Astrocyte (in vitro differentiated cells and primary cell): ENCODE data around the gene PIK3R6. TPM values are rescaled to one million over a fixed set of nuclear protein-coding genes. Genes with fewer than 3 reads are reported as not detected.

Experiments
- DNase-seq: peaks from one replicate; pipeline ENCODE4 v3.0.0-alpha.2; 2010; ENCODE audit warnings: low read depth
- FAIRE-seq: peaks from 2 replicates; lab custom pipeline; 2011; peaks lifted over from hg19 to GRCh38; lab: Jason Lieb, UNC
- H2AFZ ChIP-seq: 2 replicates; pipeline ENCODE4 v1.6.0; 2012; ENCODE audit warnings: low read depth, low read length, inconsistent platforms
- H3K27ac ChIP-seq: 2 replicates; pipeline ENCODE4 v1.5.1; 2011; ENCODE audit warnings: low read depth, low read length, inconsistent platforms
- H3K27me3 ChIP-seq: 2 replicates; pipeline ENCODE4 v1.6.0; 2011; ENCODE audit warnings: low read length, inconsistent platforms; ENCODE audit not compliant: insufficient read depth
- H3K36me3 ChIP-seq: 2 replicates; pipeline ENCODE4 v1.5.1; 2011; ENCODE audit warnings: low read length, inconsistent platforms; ENCODE audit not compliant: insufficient read depth
- H3K4me1 ChIP-seq: 2 replicates; pipeline ENCODE4 v1.5.1; 2011; ENCODE audit warnings: low read length, inconsistent platforms; ENCODE audit not compliant: insufficient read depth
- H3K4me2 ChIP-seq: 2 replicates; pipeline ENCODE4 v1.6.0; 2012; ENCODE audit warnings: low read length, inconsistent platforms
- H3K4me3 ChIP-seq: 2 replicates; pipeline ENCODE4 v1.5.1; 2011; ENCODE audit warnings: low read depth, mild to moderate bottlenecking, low read length, inconsistent platforms; ENCODE audit not compliant: insufficient read depth
- H3K79me2 ChIP-seq: 2 replicates; pipeline ENCODE4 v1.6.0; 2012; ENCODE audit warnings: mild to moderate bottlenecking, low read length, inconsistent platforms; ENCODE audit not compliant: insufficient read depth
- H3K9ac ChIP-seq: 2 replicates; pipeline ENCODE4 v1.6.0; 2012; ENCODE audit warnings: mild to moderate bottlenecking, low read length, inconsistent platforms
- H3K9me3 ChIP-seq: 2 replicates; pipeline ENCODE4 v1.5.1; 2012; ENCODE audit warnings: low read depth, mild to moderate bottlenecking, low read length, inconsistent platforms; ENCODE audit not compliant: insufficient read depth
- H4K20me1 ChIP-seq: 2 replicates; pipeline ENCODE4 v1.6.0; 2012; ENCODE audit warnings: low read length, inconsistent platforms; ENCODE audit not compliant: insufficient read depth
- H3K27ac Mint-ChIP-seq: one replicate; pipeline ENCODE4 v1.8.0; 2021; ENCODE audit warnings: mild to moderate bottlenecking, mixed read lengths; ENCODE audit not compliant: unreplicated experiment
- H3K27me3 Mint-ChIP-seq: one replicate; pipeline ENCODE4 v1.8.0; 2021; ENCODE audit warnings: low read depth, mixed read lengths; ENCODE audit not compliant: unreplicated experiment
- H3K36me3 Mint-ChIP-seq: one replicate; pipeline ENCODE4 v1.8.0; 2021; ENCODE audit warnings: low read depth, mixed read lengths; ENCODE audit not compliant: unreplicated experiment
- H3K4me1 Mint-ChIP-seq: one replicate; pipeline ENCODE4 v1.8.0; 2021; ENCODE audit warnings: low read depth, mixed read lengths; ENCODE audit not compliant: unreplicated experiment
- H3K4me3 Mint-ChIP-seq: one replicate; pipeline ENCODE4 v1.8.0; 2021; ENCODE audit warnings: mild to moderate bottlenecking, moderate library complexity, mixed read lengths; ENCODE audit not compliant: unreplicated experiment
- H3K9me3 Mint-ChIP-seq: one replicate; pipeline ENCODE4 v1.8.0; 2021; ENCODE audit warnings: mild to moderate bottlenecking, mixed read lengths; ENCODE audit not compliant: unreplicated experiment
- CTCF ChIP-seq: IDR thresholded peaks from 2 replicates; pipeline ENCODE4 v1.5.1; 2011; ENCODE audit warnings: low read depth, mild to moderate bottlenecking, inconsistent platforms, low read length, moderate library complexity; ENCODE audit not compliant: insufficient read depth
- EZH2 ChIP-seq: IDR thresholded peaks from 2 replicates; pipeline ENCODE4 v1.6.1; 2012; ENCODE audit warnings: mild to moderate bottlenecking, low read length, inconsistent platforms; ENCODE audit not compliant: insufficient read depth
- total RNA-seq: library from RNA; stranded (reverse); gene quantifications from 2 replicates; pipeline ENCODE4 v1.2.1, GENCODE V29; 2021

Gene PIK3R6
- total RNA-seq, 1 donor from 2014 or later: not detected

DNA sequence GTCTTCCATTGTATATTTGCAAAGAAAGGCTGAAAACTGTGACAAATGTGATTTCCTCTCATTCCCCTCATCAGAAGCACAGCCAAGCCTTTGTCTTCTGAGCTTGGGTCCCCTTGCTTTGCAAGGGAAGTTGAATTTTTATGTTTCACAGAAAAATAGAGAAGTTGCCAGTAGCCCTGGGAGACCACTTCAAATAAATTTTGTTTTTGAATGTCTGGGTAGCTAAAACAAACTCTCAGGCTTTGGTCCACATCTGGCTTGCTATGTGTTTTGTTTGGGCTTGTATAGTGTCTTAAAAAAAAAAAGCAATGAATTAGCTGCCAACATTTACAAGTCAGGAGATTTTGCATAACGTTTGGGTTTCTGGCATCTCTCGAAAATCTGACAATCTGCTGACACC lies 24.1 kb downstream of the PIK3R6 start:
- TF ChIP-seq CTCF (no peak), EZH2 (no peak)
- no peaks in the 10 kb centered on the region for H3K79me2 ChIP-seq

DNA sequence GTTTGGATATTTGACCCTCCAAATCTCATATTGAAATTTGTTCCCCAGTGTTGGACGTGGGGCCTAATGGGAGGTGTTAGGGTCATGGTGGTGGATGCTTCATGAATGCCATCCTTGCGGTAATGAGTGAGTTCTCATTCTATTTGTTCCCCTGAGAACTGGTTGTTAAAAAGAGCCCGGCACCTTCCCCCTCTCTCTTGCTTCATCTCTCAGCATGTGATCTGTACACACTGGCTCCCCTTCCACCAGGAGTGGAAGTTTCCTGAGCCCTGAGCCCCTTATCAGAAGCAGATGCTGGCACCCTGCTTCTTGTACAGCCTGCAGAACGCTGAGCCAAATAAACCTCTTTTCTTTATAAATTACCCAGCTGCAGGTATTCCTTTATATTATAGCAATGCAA lies 25.6 kb downstream of the PIK3R6 start:
- Histone ChIP-seq H3K36me3 (no peaks in the 10 kb centered on the region), H3K79me2 (no peaks in the 10 kb centered on the region), H3K4me1 (no peaks in the 10 kb centered on the region), H3K27ac (no peak overlapping the region), H3K27me3 (peaks cover 2% of the 10 kb centered on the region), H2AFZ (no peak overlapping the region), H3K4me3 (no peak overlapping the region), H4K20me1 (no peaks in the 10 kb centered on the region), H3K9ac (no peak overlapping the region), H3K4me2 (no peak overlapping the region), H3K9me3 (no peaks in the 10 kb centered on the region)
- no peak overlapping the region for H3K4me3 Mint-ChIP-seq
- FAIRE-seq: no peak
- peaks cover 8% of the 10 kb centered on the region for H3K9me3 Mint-ChIP-seq
- TF ChIP-seq CTCF: no peak
- TF ChIP-seq EZH2: no peak
- H3K27me3 Mint-ChIP-seq: peaks cover 25% of the 10 kb centered on the region
- H3K36me3 Mint-ChIP-seq: peaks cover 1% of the 10 kb centered on the region
- no peak overlapping the region for H3K27ac Mint-ChIP-seq
- DNase-seq: no peak
- H3K4me1 Mint-ChIP-seq: no peaks in the 10 kb centered on the region

More for the DNA sequence above, 24.1 kb downstream of the PIK3R6 start:
- H4K20me1 ChIP-seq: no peaks in the 10 kb centered on the region
- no peaks in the 10 kb centered on the region for H3K4me1 ChIP-seq
- Mint-ChIP-seq H3K4me1 (no peaks in the 10 kb centered on the region), H3K9me3 (peaks cover 8% of the 10 kb centered on the region), H3K27ac (no peak overlapping the region), H3K4me3 (no peak overlapping the region), H3K36me3 (peaks cover 1% of the 10 kb centered on the region), H3K27me3 (peaks cover 16% of the 10 kb centered on the region)
- no peak for DNase-seq
- no peaks in the 10 kb centered on the region for H3K36me3 ChIP-seq
- no peak for FAIRE-seq
- no peak overlapping the region for H3K27ac ChIP-seq
- H3K4me2 ChIP-seq: no peak overlapping the region
- no peak overlapping the region for H2AFZ ChIP-seq
- no peak overlapping the region for H3K9ac ChIP-seq
- peaks cover 2% of the 10 kb centered on the region for H3K27me3 ChIP-seq
- no peaks in the 10 kb centered on the region for H3K9me3 ChIP-seq
- no peak overlapping the region for H3K4me3 ChIP-seq

DNA sequence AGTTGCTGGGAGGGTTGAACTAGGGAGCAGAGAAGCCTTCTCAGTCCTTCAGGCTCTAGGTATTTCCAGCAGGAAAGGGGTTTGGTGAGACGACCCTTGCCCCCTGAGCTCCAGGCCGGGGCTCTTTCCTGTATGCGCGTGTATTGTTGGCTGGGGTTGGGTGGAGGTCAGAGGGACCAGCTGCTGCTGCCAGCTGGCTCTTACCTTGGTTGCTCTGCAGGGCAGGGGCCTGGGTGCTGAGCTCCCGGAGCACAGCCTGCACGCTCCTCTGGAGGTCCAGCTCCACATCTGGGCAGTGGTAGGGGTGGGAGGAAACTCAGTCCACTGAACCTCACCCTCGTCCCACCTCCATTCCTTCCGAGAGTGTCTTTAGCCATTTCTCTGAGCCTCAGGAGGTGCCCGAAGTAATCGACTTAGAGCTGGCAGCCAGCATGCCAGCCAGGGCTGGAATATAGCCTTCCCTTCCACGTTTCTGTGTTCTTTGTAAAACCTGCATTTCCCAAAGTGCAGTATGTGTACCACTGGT lies 28.0 kb downstream of the PIK3R6 start:
- no peak overlapping the region for H2AFZ ChIP-seq
- H4K20me1 ChIP-seq: no peaks in the 10 kb centered on the region
- H3K79me2 ChIP-seq: no peaks in the 10 kb centered on the region
- no peaks in the 10 kb centered on the region for H3K9me3 ChIP-seq
- DNase-seq (no peak), FAIRE-seq (no peak)
- Mint-ChIP-seq H3K4me1 (no peaks in the 10 kb centered on the region), H3K36me3 (peaks cover 1% of the 10 kb centered on the region), H3K27ac (no peak overlapping the region), H3K4me3 (no peak overlapping the region), H3K9me3 (peaks cover 8% of the 10 kb centered on the region), H3K27me3 (peaks cover 39% of the 10 kb centered on the region)
- no peak overlapping the region for H3K4me2 ChIP-seq
- no peak overlapping the region for H3K4me3 ChIP-seq
- H3K4me1 ChIP-seq: no peaks in the 10 kb centered on the region
- H3K36me3 ChIP-seq: no peaks in the 10 kb centered on the region
- no peak overlapping the region for H3K9ac ChIP-seq
- peaks cover 2% of the 10 kb centered on the region for H3K27me3 ChIP-seq
- TF ChIP-seq CTCF: no peak
- no peak overlapping the region for H3K27ac ChIP-seq
